ENCODE measurements around the gene RAD51B. TPM values are rescaled to one million over a fixed set of nuclear protein-coding genes. Genes with fewer than 3 reads are reported as not detected.

Gene RAD51B
- total and polyA plus RNA-seq, 9 of the 15 experiments (the other 6 are each of a cell fraction or from before 2014, with no cell fraction given), result 8.5 to 17.3 (median 11.3) TPM

- TF ChIP-seq ATF3 (IDR thresholded peaks at IDR 0.05) (peak; percentile 62), ATF3 (CRISPR knock-in tag; conservative IDR thresholded peaks at IDR 0.05) (no peak), MAFG (tag; conservative IDR thresholded peaks at IDR 0.05) (peak; percentile 28; the same call in 1 of the 2 replicates), MBD1 (CRISPR knock-in tag; IDR thresholded peaks at IDR 0.05) (no peak), JUND (IDR thresholded peaks at IDR 0.05; ENCODE audit: borderline replicate concordance, low read depth, low read length) (peak; percentile 34; the same call in 1 of the 2 replicates), JUND (tag; IDR thresholded peaks at IDR 0.05; ENCODE audit: borderline replicate concordance, low read depth, low read length) (peak; percentile 47; the same call in 1 of the 3 replicates), MXI1 (IDR thresholded peaks at IDR 0.05; ENCODE audit: low read depth, low read length) (no peak), CHD1 (IDR thresholded peaks at IDR 0.05; ENCODE audit: low read length) (no peak), PBX2 (CRISPR knock-in tag; IDR thresholded peaks at IDR 0.05; ENCODE audit: low read depth) (no peak), PBX2 (tag; conservative IDR thresholded peaks at IDR 0.05; ENCODE audit: low read depth) (peak; percentile 38; the same call in 1 of the 2 replicates)
Measured at GRCh38 chr14:68464711-68465110, 645.1 kb downstream of the RAD51B start (continued).

Data from K562 (cell line).